BE2C (cell line): ENCODE data around the gene SLC9A8.
"Not testable (repeated sequence)": the region's sequence is repeated elsewhere in the genome, so short reads cannot be mapped to it uniquely, and the experiment has no call there.

Experiments used
- DNase-seq: peaks from one replicate; pipeline ENCODE4 v3.0.0-alpha.2; 2020
- H3K27me3 ChIP-seq: fragments of 250-450 bp; sonication (Bioruptor Pico); 2 replicates; pipeline ENCODE4 v1.5.1; 2020; ENCODE audit warnings: mild to moderate bottlenecking
- H3K36me3 ChIP-seq: fragments of 250-450 bp; sonication (Bioruptor Pico); 2 replicates; pipeline ENCODE4 v1.5.1; 2020; ENCODE audit warnings: mild to moderate bottlenecking
- H3K4me1 ChIP-seq: fragments of 250-450 bp; sonication (Bioruptor Pico); 2 replicates; pipeline ENCODE4 v1.5.1; 2020
- H3K4me3 ChIP-seq: 2 replicates; pipeline ENCODE4 v1.5.1; 2011; ENCODE audit warnings: low read depth, low read length
- H3K9me3 ChIP-seq: fragments of 250-450 bp; sonication (Bioruptor Pico); 2 replicates; pipeline ENCODE4 v1.5.1; 2020
- TF ChIP-seq, protein P1 (sequence below): IDR thresholded peaks from 2 replicates; pipeline ENCODE4 v1.5.1; 2012; ENCODE audit warnings: mild to moderate bottlenecking, low read depth, low read length

SLC9A8 gene

DNA sequence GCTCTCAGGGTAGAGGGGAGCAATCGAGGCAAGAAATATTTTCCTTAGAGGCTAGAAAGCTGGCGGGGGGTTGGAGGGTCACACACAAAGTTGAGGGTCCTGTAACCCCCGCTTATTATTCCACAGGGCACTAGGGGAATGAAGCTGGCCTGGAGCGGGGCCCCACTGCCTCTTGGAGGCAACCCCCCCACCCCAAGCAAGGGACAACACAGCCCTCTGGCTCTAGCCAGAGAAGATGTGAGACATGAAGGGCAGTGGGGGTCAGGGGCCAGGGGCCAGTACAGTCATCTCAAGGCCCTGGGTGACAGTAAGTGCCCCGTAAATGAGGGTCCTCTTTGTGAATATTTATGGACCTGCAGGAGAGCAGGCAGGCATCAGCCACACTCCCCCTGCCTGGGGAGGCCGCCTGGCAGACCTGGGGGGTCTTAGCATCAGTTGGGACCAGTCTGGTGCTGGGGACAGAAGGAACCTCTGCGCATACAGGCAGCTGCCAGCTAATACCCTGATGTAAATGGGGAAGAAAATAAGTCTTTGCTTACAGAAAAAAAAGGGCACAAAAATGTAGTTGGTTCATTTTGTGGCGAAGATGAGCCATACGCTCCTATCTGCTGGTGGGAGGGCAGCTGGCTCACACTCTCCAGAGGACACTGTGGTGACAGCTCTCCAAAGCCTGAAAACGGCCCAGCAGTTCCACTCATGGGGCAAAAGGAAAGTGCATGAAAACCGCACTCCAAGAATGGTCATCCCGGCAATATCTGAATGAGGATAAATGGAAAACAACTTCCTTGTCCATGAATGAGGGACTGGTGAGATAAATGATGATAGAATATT lies 80.8 kb downstream of the SLC9A8 start:
- TF ChIP-seq, protein P1, sequence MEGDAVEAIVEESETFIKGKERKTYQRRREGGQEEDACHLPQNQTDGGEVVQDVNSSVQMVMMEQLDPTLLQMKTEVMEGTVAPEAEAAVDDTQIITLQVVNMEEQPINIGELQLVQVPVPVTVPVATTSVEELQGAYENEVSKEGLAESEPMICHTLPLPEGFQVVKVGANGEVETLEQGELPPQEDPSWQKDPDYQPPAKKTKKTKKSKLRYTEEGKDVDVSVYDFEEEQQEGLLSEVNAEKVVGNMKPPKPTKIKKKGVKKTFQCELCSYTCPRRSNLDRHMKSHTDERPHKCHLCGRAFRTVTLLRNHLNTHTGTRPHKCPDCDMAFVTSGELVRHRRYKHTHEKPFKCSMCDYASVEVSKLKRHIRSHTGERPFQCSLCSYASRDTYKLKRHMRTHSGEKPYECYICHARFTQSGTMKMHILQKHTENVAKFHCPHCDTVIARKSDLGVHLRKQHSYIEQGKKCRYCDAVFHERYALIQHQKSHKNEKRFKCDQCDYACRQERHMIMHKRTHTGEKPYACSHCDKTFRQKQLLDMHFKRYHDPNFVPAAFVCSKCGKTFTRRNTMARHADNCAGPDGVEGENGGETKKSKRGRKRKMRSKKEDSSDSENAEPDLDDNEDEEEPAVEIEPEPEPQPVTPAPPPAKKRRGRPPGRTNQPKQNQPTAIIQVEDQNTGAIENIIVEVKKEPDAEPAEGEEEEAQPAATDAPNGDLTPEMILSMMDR, result no peak
- H3K4me3 ChIP-seq, result no peak overlapping the region
- no peak for DNase-seq
- no peaks in the 10 kb centered on the region for H3K4me1 ChIP-seq
- H3K36me3 ChIP-seq, result no peaks in the 10 kb centered on the region
- H3K27me3 ChIP-seq, result no peaks in the 10 kb centered on the region
- no peaks in the 10 kb centered on the region for H3K9me3 ChIP-seq

DNA sequence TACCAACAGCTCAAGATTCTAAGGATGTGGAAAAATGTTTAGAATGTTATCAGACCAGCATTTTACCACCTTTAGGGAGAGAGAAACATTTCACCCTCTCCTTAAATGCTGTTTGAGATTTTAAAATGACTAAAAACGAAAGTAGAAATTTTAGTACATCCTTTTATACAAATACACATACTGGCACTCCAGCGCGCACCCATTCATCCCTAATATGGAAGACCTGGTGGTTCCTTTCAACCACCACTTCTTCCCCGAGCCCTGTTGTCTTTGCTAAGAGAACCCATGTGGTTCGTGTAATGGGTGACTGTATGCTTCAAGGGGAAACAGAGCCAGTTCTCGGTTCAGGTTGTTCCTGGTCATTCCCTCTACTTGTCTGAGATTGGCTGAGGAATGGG lies 81.4 kb downstream of the SLC9A8 start:
- no peaks in the 10 kb centered on the region for H3K9me3 ChIP-seq
- H3K27me3 ChIP-seq, result no peaks in the 10 kb centered on the region
- no peaks in the 10 kb centered on the region for H3K4me1 ChIP-seq
- TF ChIP-seq, protein P1, result no peak
- no peak overlapping the region for H3K4me3 ChIP-seq
- DNase-seq, result no peak
- H3K36me3 ChIP-seq, result no peaks in the 10 kb centered on the region

DNA sequence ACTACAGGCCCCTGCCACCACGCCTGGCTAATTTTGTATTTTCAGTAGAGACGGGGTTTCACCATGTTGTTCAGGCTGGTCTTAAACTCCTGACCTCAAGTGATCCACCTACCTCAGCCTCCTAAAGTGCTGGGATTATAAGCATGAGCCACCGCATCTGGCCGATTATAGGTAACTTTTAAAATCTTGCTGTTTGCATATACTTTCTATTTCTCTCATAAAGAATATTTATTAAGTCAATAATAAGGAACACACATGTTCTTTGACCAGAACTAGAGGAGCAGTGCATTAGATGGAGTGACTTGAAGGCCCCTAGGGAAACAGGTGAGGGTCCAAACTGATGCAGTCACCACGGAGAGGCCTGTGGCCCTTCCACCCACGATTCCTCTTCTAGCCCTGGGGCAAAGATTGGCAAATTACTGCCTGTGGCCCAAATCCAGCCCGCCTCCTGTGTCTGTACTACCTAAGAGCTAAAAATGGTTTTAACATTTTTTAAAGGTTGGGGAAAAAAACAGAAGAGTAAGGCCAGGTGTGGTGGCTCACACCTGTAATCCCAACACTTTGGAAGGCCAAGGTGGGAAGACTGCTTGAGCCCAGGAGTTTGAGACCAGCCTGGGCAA lies 83.0 kb downstream of the SLC9A8 start:
- not testable (repeated sequence) for DNase-seq, H3K4me1 ChIP-seq, H3K4me3 ChIP-seq, H3K27me3 ChIP-seq, H3K36me3 ChIP-seq, H3K9me3 ChIP-seq

DNA sequence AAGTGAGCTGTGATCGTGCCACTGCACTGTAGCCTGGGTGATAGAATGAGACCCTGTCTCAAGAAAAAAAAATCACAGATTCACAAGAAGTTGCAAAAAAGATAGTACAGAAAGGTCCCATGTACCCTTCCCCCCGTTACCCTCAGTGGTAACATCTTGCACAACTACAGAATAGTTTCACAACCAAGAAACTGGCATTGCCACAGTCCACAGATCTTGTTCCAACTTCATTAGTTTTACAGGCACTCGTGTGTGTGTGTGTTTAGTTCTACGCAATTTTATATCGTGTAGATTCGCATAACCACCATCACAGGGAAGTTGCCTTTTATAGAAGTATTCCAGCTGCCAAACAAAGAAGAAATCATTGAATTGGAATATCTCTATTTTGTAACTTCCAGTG lies 83.6 kb downstream of the SLC9A8 start:
- no peaks in the 10 kb centered on the region for H3K27me3 ChIP-seq
- no peak for DNase-seq
- no peaks in the 10 kb centered on the region for H3K9me3 ChIP-seq
- no peaks in the 10 kb centered on the region for H3K4me1 ChIP-seq
- TF ChIP-seq, protein P1, result no peak
- no peak overlapping the region for H3K4me3 ChIP-seq
- H3K36me3 ChIP-seq, result no peaks in the 10 kb centered on the region

DNA sequence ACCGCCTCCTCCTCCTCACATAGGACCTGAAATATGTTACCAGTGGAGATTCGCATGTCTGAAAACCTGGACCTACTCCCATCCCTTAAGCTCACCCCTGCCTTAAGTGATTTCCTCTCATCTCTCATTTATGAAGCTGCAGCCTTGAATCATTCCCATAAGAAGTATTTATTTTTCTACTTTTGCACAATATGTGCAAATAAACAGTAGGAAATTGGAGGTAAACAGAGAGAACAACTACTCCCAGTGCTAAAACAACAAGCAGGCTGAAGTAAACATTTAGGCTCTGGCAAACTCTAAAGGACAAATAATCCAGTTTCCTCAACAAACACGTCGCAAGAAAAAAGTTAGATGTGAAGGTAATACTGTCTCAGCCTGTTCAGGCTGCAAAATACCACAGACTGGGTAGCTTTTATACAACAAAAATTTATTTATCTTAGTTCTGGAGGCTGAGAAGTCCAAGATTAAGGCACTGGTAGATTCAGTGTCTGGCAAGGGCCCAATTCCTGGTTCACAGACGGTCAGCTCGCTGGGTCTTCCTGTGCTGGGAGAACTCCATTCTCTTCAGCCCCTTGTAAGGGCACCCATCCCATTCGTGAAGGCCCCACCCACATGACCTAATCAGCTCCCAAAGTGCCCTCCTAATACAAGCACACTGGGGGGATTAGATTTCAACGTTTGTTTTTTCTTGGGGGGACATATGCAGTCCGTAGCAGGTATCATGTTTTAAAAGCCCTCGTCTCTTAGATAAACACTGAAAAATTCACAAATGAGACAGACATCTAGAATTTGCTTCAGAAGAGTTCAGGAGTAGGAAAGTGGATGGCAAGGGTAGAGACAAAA lies 87.1 kb downstream of the SLC9A8 start:
- H3K9me3 ChIP-seq, result no peaks in the 10 kb centered on the region
- TF ChIP-seq, protein P1, result no peak
- DNase-seq, result no peak
- no peaks in the 10 kb centered on the region for H3K4me1 ChIP-seq
- H3K27me3 ChIP-seq, result no peaks in the 10 kb centered on the region
- no peak overlapping the region for H3K4me3 ChIP-seq
- H3K36me3 ChIP-seq, result peaks cover 10% of the 10 kb centered on the region

DNA sequence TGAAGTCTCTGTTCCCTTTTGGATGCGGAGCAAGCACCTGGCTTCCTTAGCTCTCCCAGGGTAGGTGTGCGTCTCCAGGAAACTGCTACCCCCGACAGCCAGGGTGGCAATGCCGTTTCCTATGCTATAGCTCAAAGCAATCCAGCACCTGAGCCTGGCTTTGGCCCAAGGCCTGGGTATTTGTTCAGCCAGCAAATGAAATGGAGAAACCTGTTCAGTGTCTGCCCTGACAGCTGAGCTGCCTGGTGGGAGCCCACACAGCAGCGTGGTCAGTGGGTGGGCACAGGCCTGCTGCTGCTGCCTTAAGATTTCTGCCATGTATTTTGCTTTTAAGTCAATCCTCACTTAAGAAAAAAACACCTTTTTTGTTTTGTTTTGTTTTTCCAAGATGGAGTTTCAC lies 89.0 kb downstream of the SLC9A8 start:
- H3K4me3 ChIP-seq, result no peak overlapping the region
- H3K27me3 ChIP-seq, result no peaks in the 10 kb centered on the region
- H3K36me3 ChIP-seq, result peaks cover 28% of the 10 kb centered on the region
- no peak for DNase-seq
- no peaks in the 10 kb centered on the region for H3K4me1 ChIP-seq
- TF ChIP-seq, protein P1, result no peak
- H3K9me3 ChIP-seq, result no peaks in the 10 kb centered on the region
